ENCODE data around the gene BBS7. TPM values are rescaled to one million over a fixed set of nuclear protein-coding genes. Genes with fewer than 3 reads are reported as not detected.

Gene BBS7, protein sequence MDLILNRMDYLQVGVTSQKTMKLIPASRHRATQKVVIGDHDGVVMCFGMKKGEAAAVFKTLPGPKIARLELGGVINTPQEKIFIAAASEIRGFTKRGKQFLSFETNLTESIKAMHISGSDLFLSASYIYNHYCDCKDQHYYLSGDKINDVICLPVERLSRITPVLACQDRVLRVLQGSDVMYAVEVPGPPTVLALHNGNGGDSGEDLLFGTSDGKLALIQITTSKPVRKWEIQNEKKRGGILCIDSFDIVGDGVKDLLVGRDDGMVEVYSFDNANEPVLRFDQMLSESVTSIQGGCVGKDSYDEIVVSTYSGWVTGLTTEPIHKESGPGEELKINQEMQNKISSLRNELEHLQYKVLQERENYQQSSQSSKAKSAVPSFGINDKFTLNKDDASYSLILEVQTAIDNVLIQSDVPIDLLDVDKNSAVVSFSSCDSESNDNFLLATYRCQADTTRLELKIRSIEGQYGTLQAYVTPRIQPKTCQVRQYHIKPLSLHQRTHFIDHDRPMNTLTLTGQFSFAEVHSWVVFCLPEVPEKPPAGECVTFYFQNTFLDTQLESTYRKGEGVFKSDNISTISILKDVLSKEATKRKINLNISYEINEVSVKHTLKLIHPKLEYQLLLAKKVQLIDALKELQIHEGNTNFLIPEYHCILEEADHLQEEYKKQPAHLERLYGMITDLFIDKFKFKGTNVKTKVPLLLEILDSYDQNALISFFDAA
- total RNA-seq, result 44.4 TPM

DNA sequence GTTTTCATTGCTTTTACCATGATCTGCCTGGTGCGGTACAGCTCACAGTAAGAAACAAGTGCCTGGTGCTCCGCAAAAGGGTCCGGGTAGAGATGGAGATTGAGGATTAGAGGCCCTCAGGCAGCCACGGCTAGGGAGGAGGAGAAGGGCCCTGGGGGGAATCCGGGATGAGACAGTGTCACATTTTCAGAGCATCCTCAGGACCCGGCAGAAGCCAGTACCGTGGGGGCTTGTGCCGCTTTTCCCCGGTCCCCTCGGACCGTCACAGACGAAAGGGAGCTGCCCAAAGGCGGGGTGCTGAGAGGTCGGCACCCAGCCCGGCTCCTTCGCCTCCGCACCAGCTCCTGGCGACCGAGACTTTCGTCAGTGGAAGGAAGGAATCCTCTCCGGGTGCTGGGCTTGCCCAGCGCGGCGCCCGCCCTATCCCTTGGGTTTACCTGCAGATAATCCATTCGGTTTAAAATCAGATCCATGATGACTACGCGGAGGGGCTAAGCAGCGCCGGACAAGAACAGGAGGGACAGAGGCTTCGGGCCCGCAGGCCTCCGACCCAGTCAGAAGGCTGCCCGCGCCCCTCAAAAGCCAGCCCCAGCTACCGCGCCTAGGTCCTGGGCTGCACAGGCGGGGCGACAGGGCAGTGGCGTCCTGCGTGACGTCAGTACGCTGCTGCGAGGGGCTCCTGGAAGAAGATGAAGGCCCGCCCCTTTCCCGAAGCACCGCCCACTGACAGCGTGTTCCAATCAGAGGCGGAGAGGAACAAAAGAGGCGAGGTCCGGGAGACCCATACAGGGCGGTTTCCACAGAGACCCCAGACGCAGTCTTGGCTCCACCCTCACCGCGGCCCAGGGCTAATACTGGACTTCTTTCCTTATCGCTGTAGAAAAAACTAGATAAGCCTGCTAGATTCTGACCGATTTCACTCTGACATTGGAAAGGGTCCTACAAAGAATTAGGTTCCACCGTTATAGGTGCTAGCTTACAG is at the start of gene BBS7:
BBS7 (minus strand) TSS at position 634 of the 982 bp plus-strand sequence; CDS start at position 473, 161 bp downstream.
- DNase-seq (ENCODE audit: low spot score in 2 of 2) (peak; percentile 74 to 92), FAIRE-seq (peak; percentile 94)

DNA sequence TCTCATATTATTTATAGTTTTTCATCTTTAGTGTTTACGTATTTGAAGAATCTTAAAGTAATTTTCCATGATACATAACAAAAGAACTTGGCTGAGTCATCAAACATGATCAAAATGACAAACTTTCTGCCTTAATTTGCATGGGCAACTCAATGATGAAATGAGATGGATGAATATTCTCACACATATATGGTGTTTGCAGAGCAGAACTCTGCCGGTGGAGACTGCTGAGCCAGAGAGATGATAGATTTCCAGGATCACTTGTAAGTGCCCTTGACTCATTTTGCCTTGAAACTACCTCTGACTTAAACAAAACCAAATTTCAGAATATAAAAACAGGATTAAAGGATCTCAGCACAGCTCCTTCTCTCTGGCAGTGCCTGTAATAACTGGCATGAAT is 43.4 kb upstream of the BBS7 start:
- no peak for DNase-seq (ENCODE audit: low spot score in 2 of 2)
- FAIRE-seq, result no peak

DNA sequence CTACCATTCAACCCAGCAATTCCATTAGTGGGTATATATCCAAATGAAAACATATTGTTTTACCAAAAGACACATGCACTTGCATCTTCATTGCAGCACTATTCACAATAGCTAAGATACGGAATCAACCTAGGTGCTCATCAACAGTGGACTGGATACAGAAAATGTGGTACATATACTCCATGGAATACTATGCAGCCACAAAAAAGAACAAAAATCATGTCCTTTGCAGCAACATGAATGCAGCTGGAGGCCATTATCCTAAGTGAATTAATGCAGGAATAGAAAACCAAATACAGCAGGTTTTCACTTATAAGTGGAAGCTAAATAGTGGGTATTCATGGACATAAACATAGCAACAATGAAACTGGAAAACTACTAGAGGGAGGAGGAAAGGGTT is 38.1 kb upstream of the BBS7 start:
- no peak for FAIRE-seq
- no peak for DNase-seq (ENCODE audit: low spot score in 2 of 2)

DNA sequence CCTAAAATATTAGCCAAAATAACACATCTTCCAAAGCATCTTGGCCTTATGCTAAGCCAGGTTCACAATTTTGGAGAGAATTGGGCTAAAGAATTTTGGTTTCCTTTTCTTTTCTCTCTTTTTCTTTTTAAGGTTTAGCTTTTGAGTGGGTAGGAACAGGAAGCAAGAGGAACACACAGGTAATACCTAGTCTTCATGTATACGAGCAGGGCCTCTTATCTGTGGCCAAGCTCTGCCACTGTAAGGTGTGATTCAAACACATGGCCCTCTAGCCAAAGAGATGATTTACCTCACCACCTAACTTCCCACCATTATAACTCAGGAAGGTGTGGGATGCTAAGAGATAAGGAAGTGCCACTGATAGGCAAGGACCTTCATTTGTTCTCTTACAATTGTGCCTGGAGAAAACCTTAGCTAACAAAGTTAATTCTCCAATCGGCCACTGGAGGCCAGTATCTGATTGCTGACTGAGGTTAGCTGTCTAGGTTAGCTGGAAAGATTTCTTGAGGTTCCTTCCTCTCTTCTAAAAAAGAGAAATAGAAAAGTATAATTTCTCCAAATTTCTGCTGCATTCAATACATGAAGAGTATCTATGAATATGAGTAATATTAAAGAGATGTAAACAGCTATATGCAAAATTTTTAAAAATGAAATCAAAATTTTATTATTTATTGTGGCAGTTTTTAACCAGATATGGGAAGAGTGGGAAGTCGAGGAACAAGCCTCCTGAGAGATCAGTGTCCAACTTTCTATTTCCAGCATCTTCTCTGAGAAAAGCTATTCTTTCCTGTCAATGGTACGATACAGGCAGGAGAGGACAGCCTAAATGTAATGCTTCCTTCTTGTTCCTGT is 30.1 kb upstream of the BBS7 start:
- peak; percentile 11 to 25 for DNase-seq (ENCODE audit: low spot score in 2 of 2)
- FAIRE-seq, result peak; percentile 75

DNA sequence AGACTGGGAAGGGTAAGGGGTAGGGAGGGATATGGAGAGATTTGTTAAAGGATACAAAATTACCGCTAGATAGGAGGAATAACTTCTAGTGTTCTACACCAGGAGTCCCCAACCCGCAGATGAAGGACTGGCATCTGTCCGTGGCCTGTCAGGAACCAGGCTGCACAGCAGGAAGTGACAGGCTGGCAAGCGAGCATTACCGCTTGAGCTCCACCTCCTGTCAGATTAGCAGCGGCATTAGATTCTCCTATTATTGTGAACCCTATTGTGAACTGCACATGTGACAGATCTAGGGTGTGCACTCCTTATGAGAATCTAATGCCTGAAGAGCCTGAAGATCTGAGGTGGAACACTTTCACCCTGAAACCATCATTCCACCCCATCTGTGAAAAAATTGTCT is 27.9 kb upstream of the BBS7 start:
- FAIRE-seq (no peak), DNase-seq (ENCODE audit: low spot score in 2 of 2) (no peak)

DNA sequence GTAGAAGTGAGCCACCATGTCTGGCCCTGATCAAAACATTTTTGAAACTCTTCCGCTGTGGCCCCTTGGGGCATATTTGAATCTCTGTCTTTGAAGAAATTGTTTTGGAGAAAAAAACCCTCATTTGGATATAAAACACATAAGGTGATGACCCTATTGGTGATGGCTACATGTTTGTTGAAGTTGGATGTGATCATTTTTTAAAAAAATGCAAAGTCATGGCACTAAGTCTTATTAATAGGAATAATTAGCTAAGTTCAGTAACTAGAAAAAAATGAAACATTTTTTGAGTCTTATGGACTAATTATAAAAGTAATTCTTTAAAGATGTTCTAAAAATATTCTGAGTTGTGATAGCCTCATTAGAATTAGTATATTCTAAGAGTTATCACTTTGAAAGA is 17.9 kb upstream of the BBS7 start:
- FAIRE-seq (no peak), DNase-seq (ENCODE audit: low spot score in 2 of 2) (no peak)

DNA sequence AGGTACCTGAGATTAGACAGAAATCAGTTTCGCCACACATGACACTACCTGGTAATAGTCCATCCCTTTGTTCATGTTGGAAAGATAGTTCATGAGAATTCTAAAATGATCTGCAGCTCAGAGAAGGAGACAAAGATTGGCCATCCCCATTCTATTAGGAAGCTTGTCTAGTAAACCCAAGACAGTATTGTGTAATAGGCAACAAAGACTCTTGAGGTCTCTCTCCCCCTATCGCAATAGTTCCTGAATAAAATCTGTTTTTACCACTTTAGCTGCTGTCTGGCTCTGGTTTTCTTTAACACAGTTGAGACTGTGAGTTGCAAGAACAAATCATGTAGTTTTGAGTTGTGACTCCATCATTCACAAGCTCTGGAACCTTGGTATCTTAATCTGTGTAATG is 14.8 kb upstream of the BBS7 start:
- FAIRE-seq (no peak), DNase-seq (ENCODE audit: low spot score in 2 of 2) (no peak)

DNA sequence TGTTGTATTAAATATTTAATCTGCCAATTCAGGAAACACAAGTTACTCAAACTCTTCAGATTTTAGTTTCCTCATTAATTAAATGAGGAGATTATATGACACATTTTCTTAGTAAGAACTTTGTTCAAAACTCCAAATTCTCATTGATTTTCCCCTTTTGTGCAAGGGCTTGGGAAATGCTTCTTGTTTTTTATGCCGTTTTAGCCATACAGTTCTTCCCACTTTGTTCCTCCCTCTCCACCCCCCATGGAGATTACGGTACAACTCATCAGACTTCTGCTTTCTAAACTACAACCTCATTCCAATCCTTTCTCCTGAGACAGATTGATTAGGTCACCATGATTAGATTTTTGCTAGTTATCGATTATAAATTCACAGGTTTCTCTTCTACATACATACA is 10.9 kb upstream of the BBS7 start:
- no peak for FAIRE-seq
- DNase-seq (ENCODE audit: low spot score in 2 of 2), result no peak

DNA sequence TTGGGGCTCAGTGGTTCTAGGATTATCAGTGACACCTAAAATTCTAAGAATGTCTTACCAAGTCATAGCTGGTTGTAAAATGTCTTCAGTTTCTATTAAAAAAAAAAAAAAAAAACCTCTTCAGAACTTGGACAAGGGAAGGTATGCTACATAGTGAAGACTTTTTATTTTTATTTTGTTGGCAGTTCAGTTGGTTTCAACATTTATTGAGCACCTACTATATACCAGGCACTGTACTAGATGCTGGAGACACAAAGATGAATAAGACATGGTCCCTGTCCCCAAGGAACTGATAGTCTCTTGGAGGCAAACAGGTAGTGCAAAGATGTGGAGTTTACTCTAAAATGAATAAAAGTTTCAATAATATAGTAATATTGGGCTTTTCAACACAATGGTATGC is 8.9 kb upstream of the BBS7 start:
- no peak for DNase-seq (ENCODE audit: low spot score in 2 of 2)
- FAIRE-seq, result no peak

DNA sequence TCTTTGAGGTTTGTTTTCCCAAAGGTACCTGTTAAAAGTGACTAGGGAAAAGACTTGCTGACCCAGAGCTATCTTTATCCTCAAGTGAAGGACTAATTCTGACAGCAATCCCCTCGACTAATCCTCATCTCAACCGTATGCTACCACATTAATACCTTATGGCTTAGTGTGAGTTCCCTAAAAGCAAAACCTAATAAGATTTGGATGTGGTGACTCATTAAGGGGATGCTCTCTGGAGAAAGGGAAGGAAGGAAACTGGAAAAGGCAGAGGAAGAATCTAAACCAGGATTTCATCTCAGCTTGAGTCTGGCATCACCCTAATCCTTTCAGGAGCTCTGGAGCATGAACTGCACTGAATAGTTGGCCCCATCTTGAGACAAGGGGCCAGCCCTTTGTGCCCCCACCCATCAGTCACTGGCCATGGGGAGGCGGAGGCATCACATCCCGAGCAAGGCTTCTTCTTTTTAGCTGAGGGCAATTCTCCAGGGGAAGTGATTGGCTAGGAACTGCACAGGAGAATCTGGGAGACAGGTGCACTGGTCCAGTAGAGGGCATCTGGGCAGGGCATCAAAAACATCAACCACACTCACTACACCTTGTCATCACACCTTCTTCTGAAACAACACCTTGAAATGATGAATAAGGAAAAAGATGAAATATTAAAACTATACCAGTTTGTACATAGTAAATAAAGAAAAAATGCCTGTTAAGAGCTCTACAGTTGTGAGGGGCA is 6.9 kb upstream of the BBS7 start:
- no peak for FAIRE-seq
- no peak for DNase-seq (ENCODE audit: low spot score in 2 of 2)

DNA sequence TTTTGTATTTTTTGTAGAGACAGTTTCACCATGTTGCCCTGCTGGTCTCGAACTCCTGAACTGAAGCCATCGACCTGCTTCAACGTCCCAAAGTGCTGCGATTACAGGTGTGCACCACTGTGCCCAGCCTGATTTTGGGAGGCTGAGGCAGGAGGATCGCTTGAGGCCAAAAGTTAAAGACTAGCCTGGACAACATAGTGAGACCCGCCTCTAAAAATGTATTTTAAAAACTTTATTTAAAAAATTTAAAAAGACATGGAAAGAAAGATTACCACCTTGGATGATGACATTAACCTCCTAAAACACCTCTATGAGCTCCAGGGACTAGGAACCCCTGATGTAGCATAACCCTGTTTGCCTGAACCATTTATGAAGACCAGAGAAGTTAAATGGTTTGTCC is 5.8 kb upstream of the BBS7 start:
- DNase-seq (ENCODE audit: low spot score in 2 of 2), result no peak
- no peak for FAIRE-seq

DNA sequence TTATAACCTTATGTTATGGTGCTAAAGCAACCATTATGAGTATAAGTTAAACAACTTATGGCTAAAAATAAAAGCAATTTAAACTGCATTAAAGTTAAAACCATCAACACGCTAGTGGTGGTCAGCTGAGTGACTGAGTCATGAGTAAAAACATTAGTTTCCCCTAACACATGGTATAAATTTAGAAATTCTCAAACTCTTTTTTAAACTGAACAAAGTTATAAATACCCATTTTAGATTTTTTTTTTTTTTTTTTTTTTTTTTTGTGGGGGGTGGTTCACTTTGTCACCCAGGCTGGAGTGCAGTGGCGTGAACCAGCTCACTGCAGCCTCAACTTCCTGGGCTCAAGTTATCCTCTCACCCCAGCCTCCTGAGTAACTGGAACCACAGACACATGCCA is 5.4 kb upstream of the BBS7 start:
- DNase-seq (ENCODE audit: low spot score in 2 of 2), result no peak
- FAIRE-seq, result no peak

DNA sequence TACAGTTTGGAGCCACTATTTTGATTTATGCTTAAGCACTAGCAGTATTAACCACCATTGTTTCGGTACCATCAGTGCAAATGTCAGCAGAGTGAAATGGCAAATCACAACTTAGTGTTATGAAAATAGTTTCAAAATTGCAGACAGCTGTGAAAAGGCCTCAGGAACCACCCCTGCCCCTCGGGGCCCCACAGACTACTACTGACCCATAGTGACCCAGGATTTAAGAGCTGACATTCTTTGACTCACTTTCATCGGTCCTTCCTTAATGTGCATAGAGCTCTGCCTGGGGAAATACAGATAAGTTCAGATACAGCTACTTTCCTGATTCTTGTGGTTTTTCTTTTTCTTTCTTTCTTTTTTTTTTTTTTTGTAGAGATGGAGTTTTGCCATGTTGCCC is 3.3 kb upstream of the BBS7 start:
- DNase-seq (ENCODE audit: low spot score in 2 of 2) (no peak), FAIRE-seq (no peak)

DNA sequence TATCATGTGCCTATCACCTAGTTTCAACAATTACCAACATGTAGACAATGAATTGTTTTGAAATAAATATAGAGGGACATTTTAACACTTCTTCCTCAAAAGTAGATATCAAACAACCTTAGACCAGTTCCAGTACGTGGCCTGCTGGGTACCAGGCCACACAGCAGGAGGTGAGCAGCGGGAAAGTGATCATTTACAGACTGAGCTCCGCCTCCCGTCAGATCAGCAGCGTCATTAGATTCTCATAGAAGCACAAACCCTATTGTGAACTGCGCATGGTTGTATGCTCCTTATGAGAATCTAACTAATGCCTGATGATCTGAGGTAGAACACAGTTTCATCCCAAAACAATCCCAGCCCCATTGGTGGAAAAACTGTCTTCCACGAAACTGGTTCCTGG is 6.5 kb downstream of the BBS7 start:
- FAIRE-seq (no peak), DNase-seq (ENCODE audit: low spot score in 2 of 2) (no peak)

DNA sequence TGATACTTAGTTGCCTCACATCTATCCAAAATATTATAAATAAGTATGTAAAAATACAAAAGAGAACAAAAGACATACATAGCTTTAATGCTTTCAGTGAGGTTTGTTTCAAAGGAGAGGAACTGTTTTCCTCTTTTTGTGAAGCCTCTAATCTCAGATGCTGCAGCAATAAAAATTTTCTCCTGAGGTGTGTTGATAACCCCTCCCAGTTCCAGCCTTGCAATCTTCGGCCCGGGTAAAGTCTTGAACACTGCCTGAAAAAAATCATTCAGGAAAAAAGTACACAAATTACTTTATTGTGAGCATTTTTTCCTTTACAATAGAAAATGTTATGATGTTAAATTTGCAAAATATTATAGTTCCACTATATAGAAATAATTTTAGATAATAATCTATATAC is 8.8 kb downstream of the BBS7 start:
- DNase-seq (ENCODE audit: low spot score in 2 of 2) (no peak), FAIRE-seq (no peak)

DNA sequence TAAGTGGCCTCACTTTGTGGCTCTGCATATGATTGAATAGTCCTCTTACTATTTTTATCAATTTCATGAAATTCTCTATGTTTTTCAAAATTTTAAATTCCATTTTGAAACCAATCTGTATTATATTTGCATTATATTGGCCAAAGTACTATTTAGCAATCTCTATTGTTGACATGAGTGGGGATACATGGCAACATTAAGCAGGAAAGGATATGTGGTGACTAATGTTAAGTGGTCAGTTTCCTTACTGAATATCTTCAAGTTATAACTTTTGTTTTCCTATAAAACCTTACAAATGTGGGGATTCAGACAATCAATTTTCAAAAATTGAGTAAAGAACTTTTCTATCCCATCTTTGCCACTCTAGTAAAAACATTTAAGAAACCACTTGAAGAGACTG is 10.2 kb downstream of the BBS7 start:
- FAIRE-seq (no peak), DNase-seq (ENCODE audit: low spot score in 2 of 2) (no peak)

DNA sequence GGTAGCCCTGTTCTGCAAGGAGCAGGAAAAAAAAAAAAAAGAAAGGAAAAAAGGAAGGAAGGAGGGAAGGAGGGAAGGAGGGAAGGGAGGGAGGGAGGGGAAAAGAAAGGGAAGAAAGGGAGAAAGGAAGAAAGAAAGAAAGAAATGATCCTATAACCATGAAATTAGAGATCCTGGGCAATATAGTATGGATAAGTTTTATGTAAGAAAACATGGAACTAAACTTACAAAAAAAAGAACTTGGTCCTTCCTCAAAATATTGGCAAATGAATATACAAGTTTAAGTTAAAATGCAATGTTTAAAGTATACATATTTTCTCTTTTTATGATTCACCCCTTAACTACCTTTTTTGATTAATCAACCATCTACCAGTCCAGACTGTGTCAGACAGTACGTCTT is 18.9 kb downstream of the BBS7 start:
- FAIRE-seq, result no peak

DNA sequence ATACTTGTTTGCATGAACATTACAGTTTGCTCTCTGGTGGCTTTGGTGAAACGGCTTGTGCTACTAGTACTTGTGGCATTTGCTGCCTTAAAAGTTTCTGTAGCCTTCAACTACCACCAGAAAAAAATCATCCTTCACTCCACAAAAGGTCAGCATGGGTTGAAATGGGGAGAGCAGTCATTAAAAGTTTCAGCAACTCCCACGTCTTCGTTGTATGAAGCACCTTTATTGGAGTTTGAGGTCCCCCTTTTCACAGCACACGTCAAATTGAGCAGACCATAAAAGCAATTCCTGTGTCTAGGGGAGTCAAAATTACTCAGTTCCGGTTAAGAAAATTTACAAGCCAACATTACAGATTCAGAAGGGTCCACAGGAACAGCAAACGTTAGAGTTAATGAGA is 23.6 kb downstream of the BBS7 start:
- DNase-seq (ENCODE audit: low spot score in 2 of 2) (no peak), FAIRE-seq (no peak)

More for the DNA sequence above, 18.9 kb downstream of the BBS7 start:
- no peak for DNase-seq (ENCODE audit: low spot score in 2 of 2)

DNA sequence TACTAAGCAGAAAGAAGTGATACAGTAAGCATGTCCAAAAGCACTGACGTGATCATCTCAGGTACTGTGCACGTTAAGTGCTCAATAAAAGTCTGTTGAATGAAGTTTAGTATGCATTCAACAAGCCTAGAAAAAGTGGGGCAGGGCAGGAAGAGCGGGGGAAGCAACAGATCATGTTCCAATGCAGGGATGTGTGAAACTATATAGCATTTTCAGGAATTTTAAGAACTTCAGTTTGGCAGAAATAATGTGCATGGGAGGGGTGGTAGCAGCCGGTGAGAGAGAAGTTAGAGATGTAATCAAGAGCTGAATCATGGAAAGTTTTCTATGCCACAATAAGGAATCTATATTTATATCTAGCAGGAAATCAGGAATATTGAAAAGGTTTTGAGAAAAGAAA is 27.4 kb downstream of the BBS7 start:
- no peak for FAIRE-seq
- DNase-seq (ENCODE audit: low spot score in 2 of 2), result no peak

All from frontal cortex (tissue), 4 donors.